K562 (cell line): Measurements from ENCODE around the gene FBXW11. TPM values are rescaled to one million over a fixed set of nuclear protein-coding genes. Genes with fewer than 3 reads are reported as not detected.

ENCODE experiments used
- ATAC-seq: fragments of 200-7000 bp; cut with Tn5 transposase; 3 replicates; pipeline ENCODE4 v1.9.1; 2020; ENCODE audit warnings: moderate library complexity
- BruUV-seq: library from RNA; stranded (reverse); fragments of 400-500 nt; replicated peaks from 2 replicates; lab custom pipeline; 2021; lab: Mats Ljungman, UMichigan
- CTCF ChIA-PET: fragments of 300-600 bp; formaldehyde crosslinking; extraction: SDS; loops from one replicate; lab custom pipeline; 2021; ENCODE audit warnings: low intra/inter-chr PET ratio; lab: Yijun Ruan, JAX
- POLR2A ChIA-PET: fragments of 300-600, 350-650 bp; sonication (Branson Sonifier 250); formaldehyde crosslinking; extraction: SDS; loops from one replicate; lab custom pipeline; 2021; ENCODE audit warnings: antibody characterized with exemption, inconsistent platforms; lab: Yijun Ruan, JAX
- DNase-seq, 4 experiments: peaks; one replicate each; pipeline versions ENCODE4 v3.0.0 to v3.0.0-alpha.2; 2011 to 2018; ENCODE audit warnings: low spot score in 3 of 4, mixed read lengths in 3 of 4; ENCODE audit errors: extremely low read depth in 1 of 4
- FAIRE-seq: peaks from 2 replicates; lab custom pipeline; 2011; peaks lifted over from hg19 to GRCh38; lab: Jason Lieb, UNC
- H2AFZ ChIP-seq: 2 replicates; pipeline ENCODE4 v1.6.0; 2011; ENCODE audit warnings: low read depth, low read length, control low read depth, inconsistent platforms
- H3K27ac ChIP-seq: fragments of 200-600 bp; 3 replicates; pipeline ENCODE4 v1.8.0; 2011; ENCODE audit warnings: low read depth, mild to moderate bottlenecking, control low read depth, inconsistent platforms, low read length, moderate library complexity, mixed read lengths; ENCODE audit errors: extremely low read depth
- H3K27me3 ChIP-seq, 2 experiments: fragments of 300-600 bp in 1 of 2; 2 replicates in 1 of 2; 3 replicates in 1 of 2; pipeline versions ENCODE4 v1.6.0 to v1.8.0; 2011; ENCODE audit warnings: inconsistent platforms in 2 of 2, low read length in 2 of 2, mild to moderate bottlenecking in 1 of 2, mixed read lengths in 1 of 2, moderate library complexity in 1 of 2; ENCODE audit not compliant: control insufficient read depth in 2 of 2, insufficient read depth in 2 of 2
- H3K36me3 ChIP-seq: fragments of 300-600 bp; 3 replicates; pipeline ENCODE4 v1.8.0; 2011; ENCODE audit warnings: mild to moderate bottlenecking, low read length, inconsistent platforms; ENCODE audit not compliant: control insufficient read depth, insufficient read depth
- H3K4me1 ChIP-seq, 2 experiments: fragments of 200-600 bp in 1 of 2; replicated peaks in 1 of 2; 2 replicates in 1 of 2; 3 replicates in 1 of 2; pipeline versions ENCODE4 v1.5.1 to v1.8.0; 2011; ENCODE audit warnings: inconsistent platforms in 2 of 2, low read length in 2 of 2, mild to moderate bottlenecking in 1 of 2, mixed read lengths in 1 of 2, moderate library complexity in 1 of 2; ENCODE audit not compliant: control insufficient read depth in 2 of 2, insufficient read depth in 2 of 2
- H3K4me2 ChIP-seq: 2 replicates; pipeline ENCODE4 v1.6.1; 2011; ENCODE audit warnings: low read length, control low read depth, inconsistent platforms, mixed read lengths; ENCODE audit not compliant: insufficient read depth
- H3K4me3 ChIP-seq: fragments of 200-600 bp; sonication (generic), shearing (Covaris generic); 2 replicates; pipeline ENCODE4 v1.5.1; 2016; ENCODE audit warnings: control low read depth, inconsistent platforms
- H3K79me2 ChIP-seq: fragments of 200-600 bp; 3 replicates; pipeline ENCODE4 v1.8.0; 2011; ENCODE audit warnings: low read length, inconsistent platforms; ENCODE audit not compliant: control insufficient read depth, insufficient read depth
- H3K9ac ChIP-seq, 2 experiments: 2 replicates each; pipeline versions ENCODE4 v1.6.0 to v1.6.1; 2011; ENCODE audit warnings: low read depth in 2 of 2, low read length in 2 of 2, control low read depth in 1 of 2, inconsistent platforms in 1 of 2, mild to moderate bottlenecking in 1 of 2, mixed read lengths in 1 of 2; ENCODE audit not compliant: insufficient read depth in 1 of 2
- H3K9me1 ChIP-seq: one replicate; pipeline ENCODE4 v1.6.0; 2011; ENCODE audit warnings: inconsistent platforms, mild to moderate bottlenecking, low read length, moderate library complexity; ENCODE audit not compliant: control insufficient read depth, insufficient read depth
- H3K9me3 ChIP-seq: replicated peaks from 2 replicates; pipeline ENCODE4 v1.5.1; 2011; ENCODE audit warnings: low read depth, low read length, inconsistent platforms; ENCODE audit not compliant: control insufficient read depth, insufficient read depth
- H4K20me1 ChIP-seq: replicated peaks from 2 replicates; pipeline ENCODE4 v1.6.1; 2011; ENCODE audit warnings: low read length, inconsistent platforms, mixed read lengths; ENCODE audit not compliant: control insufficient read depth, insufficient read depth
- C11orf30 ChIP-seq: fragments of 450-650 bp; IDR thresholded peaks from 2 replicates; pipeline ENCODE4 v1.6.1; 2016; ENCODE audit warnings: low read depth, mild to moderate bottlenecking
- FOXA3 ChIP-seq, 2 experiments: fragments of 450-650 bp in 1 of 2; sonication (generic) in 1 of 2; formaldehyde crosslinking; IDR thresholded peaks in 1 of 2; conservative IDR thresholded peaks in 1 of 2; 2 replicates each; pipeline versions ENCODE4 v1.4.0 to v1.8.0; 2020 to 2022; ENCODE audit warnings: mild to moderate bottlenecking in 2 of 2, missing genetic modification reagents in 1 of 2
- HMBOX1 ChIP-seq: sonication (generic); IDR thresholded peaks from 2 replicates; pipeline ENCODE4 v1.6.1; 2016
- MED1 ChIP-seq: sonication (generic); formaldehyde crosslinking; IDR thresholded peaks from 2 replicates; pipeline ENCODE4 v1.8.1; 2023; ENCODE audit warnings: missing genetic modification reagents, borderline replicate concordance
- MTA3 ChIP-seq: fragments of 450-650 bp; formaldehyde crosslinking; IDR thresholded peaks from 2 replicates; pipeline ENCODE4 v1.6.1; 2017; ENCODE audit warnings: mild to moderate bottlenecking, borderline replicate concordance
- PRMT5 ChIP-seq: sonication (generic); formaldehyde crosslinking; IDR thresholded peaks from 2 replicates; pipeline ENCODE4 v1.5.0; 2020; ENCODE audit warnings: missing genetic modification reagents
- SMARCA5 ChIP-seq: fragments of 450-650 bp; IDR thresholded peaks from 2 replicates; pipeline ENCODE4 v1.6.1; 2016
- SUPT5H ChIP-seq: fragments of 450-650 bp; IDR thresholded peaks from 2 replicates; pipeline ENCODE4 v1.6.1; 2016
- ZFP36 ChIP-seq: fragments of 150-350 bp; IDR thresholded peaks from 2 replicates; pipeline ENCODE4 v1.6.1; 2018; ENCODE audit warnings: low read length, low read depth; ENCODE audit not compliant: partially characterized antibody
- ZNF277 ChIP-seq: fragments of 250-450 bp; sonication (Bioruptor Pico); IDR thresholded peaks from 2 replicates; pipeline ENCODE4 v1.8.0; 2022; ENCODE audit warnings: inconsistent platforms, mild to moderate bottlenecking, moderate library complexity, borderline replicate concordance
- ZNF398 ChIP-seq: fragments of 250-450 bp; sonication (Bioruptor Pico); IDR thresholded peaks from 2 replicates; pipeline ENCODE4 v1.8.0; 2021; ENCODE audit warnings: moderate library complexity, mild to moderate bottlenecking, inconsistent platforms
- ZNF644 ChIP-seq: fragments of 200-800 bp; sonication (Bioruptor generic); IDR thresholded peaks from 2 replicates; pipeline ENCODE4 v1.6.1; 2016; ENCODE audit warnings: low read depth, missing genetic modification characterization, missing compliant biosample characterization
- ZNF778 ChIP-seq: fragments of 450-650 bp; formaldehyde crosslinking; IDR thresholded peaks from 2 replicates; pipeline ENCODE4 v1.4.0; 2020; ENCODE audit warnings: mild to moderate bottlenecking, moderate library complexity
- WGBS: fragments of 100-300 bp; shearing (Covaris generic); methylation state at CpG from one replicate; pipeline ENCODE4 v1.1.6; 2016; ENCODE audit warnings: low coverage, mixed read lengths; ENCODE audit not compliant: insufficient coverage; ENCODE audit errors: missing lambda C conversion rate; 5-methylcytosine and 5-hydroxymethylcytosine counted together
- in situ Hi-C: fragments of 300-500 bp; cut with MboI; formaldehyde crosslinking; loops from 4 replicates; pipeline ENCODE4 v1.15.0; 2018; ENCODE audit warnings: inconsistent platforms, mixed read lengths
- intact Hi-C: fragments of 100-400 bp; cut with micrococcal nuclease; formaldehyde crosslinking; loops from 2 replicates; pipeline ENCODE4 v1.14.2; 2022
- polyA plus RNA-seq, 8 experiments: library from polyadenylated mRNA; depleted of rRNA in 4 of 8; stranded (reverse) in 5 of 8; unstranded in 3 of 8; fragments of >200 nt; fragmentation: Nextera tagmentation in 2 of 8; fragmentation: Illumina TruSeq in 1 of 8; extraction: Ambion mirVana in 2 of 8; extraction: Trizol in 1 of 8; gene quantifications; 2 replicates each; pipeline versions ENCODE4 v1.2.1 to v1.2.3, GENCODE V29; 2011 to 2014; ENCODE audit warnings: inconsistent platforms in 1 of 8, missing spikeins in 1 of 8
- total RNA-seq, 7 experiments: library from RNA; depleted of rRNA in 6 of 7; stranded (reverse); fragments of >200 nt in 6 of 7; fragmentation: Illumina TruSeq in 2 of 7; extraction: Trizol in 2 of 7; gene quantifications; 2 replicates each; pipeline versions ENCODE4 v1.2.1 to v1.2.3, GENCODE V29; 2011 to 2021; ENCODE audit warnings: low replicate concordance in 1 of 7
- TF ChIP-seq, protein P1 (sequence below): fragments of 450-650 bp; formaldehyde crosslinking; IDR thresholded peaks from 2 replicates; pipeline ENCODE4 v1.4.0; 2020; ENCODE audit warnings: mild to moderate bottlenecking
- TF ChIP-seq, protein P2 (sequence below), 2 experiments: fragments of 450-650 bp in 1 of 2; sonication (generic) in 1 of 2; formaldehyde crosslinking; conservative IDR thresholded peaks; 2 replicates each; pipeline versions ENCODE4 v1.4.0 to v1.8.1; 2020 to 2022; ENCODE audit warnings: mild to moderate bottlenecking in 1 of 2, missing genetic modification reagents in 1 of 2

The FBXW11 gene
- total and polyA plus RNA-seq, 9 of the 15 experiments (the other 6 are each of a cell fraction or from before 2014, with no cell fraction given), result 3.0 to 28.6 (median 23.6) TPM

GRCh38 chr5:171978519-171978918 lies 27.9 kb downstream of the FBXW11 start:
- Histone ChIP-seq H3K27ac (no peak overlapping the region), H3K4me1 (no peaks in the 10 kb centered on the region; a peak in 1 of 5 replicates), H3K9me3 (no peaks in the 10 kb centered on the region), H3K9me1 (no peaks in the 10 kb centered on the region), H3K4me3 (no peak overlapping the region), H3K4me2 (no peak overlapping the region), H3K9ac (no peak overlapping the region), H3K36me3 (no peaks in the 10 kb centered on the region), H4K20me1 (no peaks in the 10 kb centered on the region), H2AFZ (no peak overlapping the region), H3K27me3 (no peaks in the 10 kb centered on the region), H3K79me2 (peaks cover 52% of the 10 kb centered on the region)
- no peak for TF ChIP-seq MED1 (CRISPR knock-in tag)
- no peak for TF ChIP-seq ZNF644
- TF ChIP-seq, protein P1, sequence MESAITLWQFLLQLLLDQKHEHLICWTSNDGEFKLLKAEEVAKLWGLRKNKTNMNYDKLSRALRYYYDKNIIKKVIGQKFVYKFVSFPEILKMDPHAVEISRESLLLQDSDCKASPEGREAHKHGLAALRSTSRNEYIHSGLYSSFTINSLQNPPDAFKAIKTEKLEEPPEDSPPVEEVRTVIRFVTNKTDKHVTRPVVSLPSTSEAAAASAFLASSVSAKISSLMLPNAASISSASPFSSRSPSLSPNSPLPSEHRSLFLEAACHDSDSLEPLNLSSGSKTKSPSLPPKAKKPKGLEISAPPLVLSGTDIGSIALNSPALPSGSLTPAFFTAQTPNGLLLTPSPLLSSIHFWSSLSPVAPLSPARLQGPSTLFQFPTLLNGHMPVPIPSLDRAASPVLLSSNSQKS, result no peak
- no peak for TF ChIP-seq ZNF398 (CRISPR knock-in tag)
- no peak for TF ChIP-seq MTA3
- TF ChIP-seq ZNF778, result no peak
- no peak for TF ChIP-seq ZNF277 (CRISPR knock-in tag)
- TF ChIP-seq FOXA3 (CRISPR knock-in tag; conservative IDR thresholded peaks at IDR 0.05 in 1 of 2, IDR thresholded peaks at IDR 0.05 in 1 of 2), result no peak
- no peak for TF ChIP-seq HMBOX1
- no peak for TF ChIP-seq C11orf30
- TF ChIP-seq SMARCA5, result no peak
- no peak for TF ChIP-seq ZFP36
- TF ChIP-seq, protein P2, sequence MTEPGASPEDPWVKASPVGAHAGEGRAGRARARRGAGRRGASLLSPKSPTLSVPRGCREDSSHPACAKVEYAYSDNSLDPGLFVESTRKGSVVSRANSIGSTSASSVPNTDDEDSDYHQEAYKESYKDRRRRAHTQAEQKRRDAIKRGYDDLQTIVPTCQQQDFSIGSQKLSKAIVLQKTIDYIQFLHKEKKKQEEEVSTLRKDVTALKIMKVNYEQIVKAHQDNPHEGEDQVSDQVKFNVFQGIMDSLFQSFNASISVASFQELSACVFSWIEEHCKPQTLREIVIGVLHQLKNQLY (CRISPR knock-in tag; conservative IDR thresholded peaks at IDR 0.05), result no peak
- TF ChIP-seq PRMT5 (CRISPR knock-in tag), result no peak
- TF ChIP-seq SUPT5H, result no peak
- FAIRE-seq (no peak), ATAC-seq (no peak), DNase-seq (no peak)
- 91% methylated on average over 4 of the region's 4 CpGs for WGBS
- in situ Hi-C loops (no loop called here), intact Hi-C loops (no loop called here)
- no TSS peak for BruUV-seq
- ChIA-PET POLR2A (no interaction called here), CTCF (no interaction called here)
